COLO668 (cell line): ENCODE measurements around the gene PLXNA3.
A peak's percentile ranks its signal among the peaks of the same experiment; 100 is the strongest.
"Not testable (repeated sequence)": the region's sequence is repeated elsewhere in the genome, so short reads cannot be mapped to it uniquely, and the experiment has no call there.

Experiments
- DNase-seq: peaks from one replicate; lab custom pipeline; 2025; ENCODE audit not compliant: unreplicated experiment; lab: John Stamatoyannopoulos, UW

Gene PLXNA3

DNA sequence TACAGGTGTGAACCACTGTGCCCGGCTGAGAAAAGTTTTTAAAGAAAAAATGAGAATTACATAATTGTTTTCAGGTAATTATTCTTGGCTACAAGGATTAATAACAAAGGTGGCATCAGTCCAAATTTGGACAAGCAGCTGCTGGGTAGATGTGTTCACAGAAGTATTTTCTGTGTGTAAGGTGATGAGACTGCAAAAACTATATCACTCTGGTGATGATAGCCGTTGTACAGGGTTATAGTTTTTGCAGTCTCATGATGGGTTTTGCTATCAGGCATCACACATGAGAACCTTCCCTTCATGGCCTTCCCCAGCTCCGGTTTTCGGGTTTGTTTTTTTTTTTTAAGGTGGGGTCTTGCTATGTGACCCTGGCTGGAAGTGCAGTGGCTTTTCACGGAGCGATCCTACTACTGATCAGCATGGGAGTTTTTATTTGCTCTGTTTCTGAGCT is 37.4 kb downstream of the PLXNA3 start:
- DNase-seq: no peak

DNA sequence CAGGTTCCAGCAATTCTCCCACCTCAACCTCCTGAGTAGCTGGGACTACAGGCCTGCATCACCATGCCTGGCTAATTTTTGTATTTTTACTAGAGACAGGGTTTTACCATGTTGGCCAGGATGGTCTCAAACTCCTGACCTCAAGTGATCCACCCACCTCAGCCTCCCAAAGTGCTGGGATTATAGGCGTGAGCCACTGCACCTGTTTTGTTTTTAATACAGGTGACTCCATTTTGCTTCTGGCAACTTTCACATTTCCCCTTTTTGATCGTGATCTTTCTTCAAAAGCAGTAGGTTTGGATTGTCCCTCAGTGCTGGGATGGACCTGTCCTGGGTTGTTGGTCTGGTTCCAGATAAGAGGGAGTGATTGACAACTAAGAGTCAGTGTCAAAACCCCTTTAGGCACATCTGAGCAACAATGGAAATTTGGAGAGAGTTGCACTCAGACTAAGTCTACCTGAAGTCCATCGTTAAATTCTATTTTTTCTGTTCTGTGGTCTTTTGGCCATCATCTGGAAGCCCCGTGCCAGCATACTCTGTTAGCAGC is 38.6 kb downstream of the PLXNA3 start:
- not testable (repeated sequence) for DNase-seq

DNA sequence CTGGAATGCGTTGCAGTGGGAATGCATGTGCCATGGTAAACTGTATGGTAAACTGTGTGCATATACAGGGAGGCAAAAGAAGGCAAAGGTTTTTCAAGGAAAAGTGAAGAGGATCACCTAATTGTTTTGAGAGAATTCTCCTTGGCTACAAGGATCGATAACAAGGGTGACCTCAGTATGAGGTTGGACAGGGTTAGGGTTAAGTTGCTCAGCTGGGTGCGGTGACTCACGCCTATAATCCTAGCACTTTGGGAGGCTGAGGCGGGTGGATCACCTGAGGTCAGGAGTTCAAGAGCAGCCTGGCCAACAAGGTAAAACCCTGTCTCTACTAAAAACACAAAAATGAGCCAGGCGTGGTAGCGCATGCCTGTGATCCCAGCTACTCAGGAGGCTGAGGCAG is 43.3 kb downstream of the PLXNA3 start:
- not testable (repeated sequence) for DNase-seq

DNA sequence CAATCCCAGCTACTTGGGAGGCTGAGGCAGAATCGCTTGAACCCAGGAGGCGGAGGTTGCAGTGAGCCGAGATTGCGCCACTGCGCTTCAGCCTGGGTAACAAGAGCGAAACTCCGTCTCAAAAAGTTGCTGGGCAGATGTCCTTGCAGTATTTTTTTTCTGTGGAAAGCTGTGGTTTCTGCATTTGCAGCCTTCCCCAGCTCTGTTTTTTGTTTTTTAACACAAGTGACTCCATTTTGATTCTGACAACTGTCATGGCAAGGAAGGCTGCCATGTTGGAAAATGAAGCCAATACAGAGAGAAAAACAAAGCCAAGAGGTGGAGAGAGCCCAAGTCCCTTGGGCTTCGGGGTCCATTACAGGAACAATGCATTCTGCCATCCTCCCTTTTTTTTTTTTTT is 44.0 kb downstream of the PLXNA3 start:
- DNase-seq: no peak

DNA sequence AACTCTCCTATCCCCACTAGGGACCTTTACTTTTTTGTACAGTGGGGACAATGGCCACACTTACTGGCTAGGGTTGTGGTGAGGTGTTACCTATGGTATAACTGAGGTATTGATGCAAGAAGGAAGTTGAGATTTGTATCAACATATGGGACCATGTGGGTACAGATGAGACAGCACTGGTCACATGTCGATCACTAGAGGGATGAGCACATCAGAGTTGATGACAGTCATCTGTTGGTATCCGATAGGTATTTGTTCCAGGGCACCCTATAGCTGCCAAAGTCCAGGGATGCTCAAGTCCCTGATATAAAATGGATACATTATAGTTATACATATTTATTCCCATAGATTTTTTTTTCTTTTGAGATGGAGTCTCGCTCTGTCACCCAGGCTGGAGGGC is 44.9 kb downstream of the PLXNA3 start:
- DNase-seq: no peak

DNA sequence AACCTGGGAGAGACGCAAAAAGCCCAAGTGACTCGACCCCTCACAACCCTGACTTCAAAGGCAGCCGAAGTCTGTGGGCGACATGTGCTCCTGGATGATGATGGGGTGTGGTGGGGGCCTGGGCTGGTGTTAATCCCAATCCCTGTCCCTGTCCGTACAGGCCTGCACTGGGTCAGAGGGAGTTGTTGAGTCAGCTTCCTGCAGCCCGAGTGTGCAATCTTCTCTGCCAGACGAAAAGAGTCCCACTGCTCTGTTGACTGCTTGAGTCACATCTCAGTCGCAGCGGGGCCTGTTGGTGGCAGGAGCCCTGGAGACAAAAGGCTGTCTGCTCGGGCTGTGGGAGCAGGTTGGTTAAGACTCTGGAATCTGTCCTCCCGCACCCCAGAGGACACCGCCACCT is 47.7 kb downstream of the PLXNA3 start:
- DNase-seq: no peak

DNA sequence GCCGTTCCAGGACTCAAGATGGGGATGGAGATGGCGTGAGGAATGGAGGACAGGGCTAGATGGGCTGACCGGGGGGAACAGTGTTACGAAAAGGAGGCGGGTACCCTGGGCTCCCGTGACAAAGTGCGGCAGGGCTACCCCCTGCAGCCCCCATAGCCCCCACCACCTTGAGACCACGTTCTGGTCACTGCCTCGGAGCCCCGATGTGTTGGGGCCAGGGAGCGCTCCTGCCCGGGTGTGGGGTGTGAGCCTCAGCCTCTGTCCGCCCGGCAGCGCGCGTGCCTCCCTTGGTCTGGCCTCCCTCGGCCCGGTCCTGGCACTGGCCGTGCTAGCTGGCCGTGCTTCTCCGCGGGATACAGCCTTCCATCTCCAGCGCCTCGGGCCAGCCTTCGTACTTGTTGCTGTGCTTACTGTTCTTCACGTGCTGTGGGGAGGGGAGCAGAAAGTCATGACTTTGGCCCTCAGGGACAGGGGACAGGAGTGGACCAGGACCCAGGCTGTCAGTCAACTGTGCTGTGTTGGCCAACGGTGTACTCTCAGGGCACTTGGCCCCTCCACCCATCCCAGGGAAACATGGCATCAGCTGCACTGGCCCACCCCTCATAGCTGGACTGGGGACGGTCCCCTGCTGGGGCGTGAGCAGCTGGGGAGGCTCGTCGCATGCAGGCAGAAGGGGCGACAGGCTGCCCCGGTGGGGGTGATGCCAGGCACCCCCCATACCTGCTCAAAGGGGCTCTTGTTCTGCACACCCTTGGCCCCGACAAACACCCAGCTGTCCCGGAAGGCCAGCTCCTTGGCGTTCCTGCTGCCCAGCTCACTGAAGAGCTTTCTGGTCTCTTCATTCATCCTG is 48.6 kb downstream of the PLXNA3 start:
- DNase-seq: no peak

DNA sequence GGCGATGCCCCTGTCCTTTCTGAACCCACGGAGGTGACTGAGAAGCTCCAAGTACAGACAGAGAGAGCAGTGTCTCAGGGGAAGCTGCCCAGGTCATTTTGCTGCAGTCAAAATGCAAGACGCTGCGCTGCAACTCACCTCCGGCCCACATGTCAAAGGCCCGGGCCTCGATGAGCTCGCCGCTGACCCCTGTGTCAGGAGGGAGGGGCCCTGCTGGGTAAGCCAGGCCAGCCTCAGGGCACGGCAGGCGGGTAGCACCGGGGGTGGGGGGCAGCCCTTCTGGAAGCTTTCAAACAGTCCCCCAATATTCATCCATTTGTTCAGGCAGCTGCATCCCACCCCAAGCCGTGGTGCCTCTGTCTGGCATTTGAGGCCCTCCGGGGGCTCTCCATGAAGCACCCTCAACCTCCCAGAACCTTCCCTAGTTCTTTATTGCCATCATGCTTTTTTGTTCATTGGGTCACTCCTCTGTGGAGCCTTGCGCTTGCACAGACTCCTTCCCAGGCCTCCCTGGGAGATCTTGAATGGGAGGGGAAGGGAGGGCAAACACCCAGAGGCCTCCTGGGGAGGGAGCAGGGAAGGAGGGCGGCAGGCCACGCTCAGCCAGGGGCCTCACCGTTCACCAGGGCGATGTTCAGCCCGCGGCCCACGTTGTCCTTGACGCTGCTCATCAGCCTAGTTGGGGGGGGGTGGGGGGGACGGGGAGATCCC is 49.7 kb downstream of the PLXNA3 start:
- no peak for DNase-seq

DNA sequence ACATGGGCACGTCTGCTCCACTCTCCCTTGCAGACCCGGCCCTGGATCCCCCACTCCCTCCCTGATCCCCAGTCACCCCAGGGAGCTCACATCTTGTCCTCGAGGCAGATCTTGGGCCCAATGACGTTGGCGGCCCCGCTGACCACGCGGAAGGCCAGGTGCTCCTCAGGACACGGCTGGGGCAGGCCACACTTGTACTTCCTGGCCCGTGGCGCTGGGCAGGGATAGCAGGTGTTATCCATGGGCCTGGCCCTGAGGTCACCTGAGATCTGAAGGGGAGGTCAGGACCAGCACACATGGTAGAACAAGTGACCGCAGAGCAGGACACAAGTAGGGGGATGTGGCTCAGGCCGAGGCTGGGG is 50.3 kb downstream of the PLXNA3 start:
- DNase-seq: no peak

DNA sequence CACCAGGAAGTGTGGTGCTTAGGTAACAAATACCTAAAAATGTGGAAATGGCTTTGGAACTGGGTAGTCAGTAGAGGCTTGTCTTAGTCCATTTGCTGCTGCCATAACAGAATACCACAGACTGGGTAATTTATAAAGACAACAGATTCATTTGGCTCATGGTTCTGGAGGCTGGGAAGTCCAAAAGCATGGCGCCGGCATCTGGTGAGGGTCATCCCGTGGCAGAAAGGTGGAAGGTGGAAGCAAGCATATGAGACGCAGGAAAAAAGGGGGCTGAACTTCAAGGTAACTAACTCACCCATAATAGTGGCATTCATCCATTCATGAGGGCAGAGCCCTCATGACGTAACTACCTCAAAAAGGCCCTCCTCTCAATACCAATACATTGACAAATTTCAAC is 51.4 kb downstream of the PLXNA3 start:
- no peak for DNase-seq

DNA sequence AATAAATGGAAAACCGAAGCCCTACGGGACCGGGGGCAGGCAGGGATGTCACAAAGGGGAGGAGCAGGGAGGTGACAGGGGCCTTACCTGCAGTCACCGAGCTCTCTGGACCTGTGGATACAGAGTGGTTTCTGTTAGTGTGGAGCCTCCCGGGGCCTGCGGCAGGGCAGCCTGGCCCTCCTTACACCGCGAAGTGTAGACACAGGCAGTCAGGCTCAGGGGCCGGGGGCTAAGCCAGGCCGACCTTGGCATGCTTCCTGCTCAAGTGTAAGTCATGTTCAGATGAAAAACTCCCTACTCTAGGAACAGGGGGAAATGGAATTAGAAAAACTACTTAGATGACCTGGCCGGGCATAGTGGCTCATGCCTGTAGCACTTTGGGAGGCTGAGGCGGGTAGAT is 53.7 kb downstream of the PLXNA3 start:
- no peak for DNase-seq

DNA sequence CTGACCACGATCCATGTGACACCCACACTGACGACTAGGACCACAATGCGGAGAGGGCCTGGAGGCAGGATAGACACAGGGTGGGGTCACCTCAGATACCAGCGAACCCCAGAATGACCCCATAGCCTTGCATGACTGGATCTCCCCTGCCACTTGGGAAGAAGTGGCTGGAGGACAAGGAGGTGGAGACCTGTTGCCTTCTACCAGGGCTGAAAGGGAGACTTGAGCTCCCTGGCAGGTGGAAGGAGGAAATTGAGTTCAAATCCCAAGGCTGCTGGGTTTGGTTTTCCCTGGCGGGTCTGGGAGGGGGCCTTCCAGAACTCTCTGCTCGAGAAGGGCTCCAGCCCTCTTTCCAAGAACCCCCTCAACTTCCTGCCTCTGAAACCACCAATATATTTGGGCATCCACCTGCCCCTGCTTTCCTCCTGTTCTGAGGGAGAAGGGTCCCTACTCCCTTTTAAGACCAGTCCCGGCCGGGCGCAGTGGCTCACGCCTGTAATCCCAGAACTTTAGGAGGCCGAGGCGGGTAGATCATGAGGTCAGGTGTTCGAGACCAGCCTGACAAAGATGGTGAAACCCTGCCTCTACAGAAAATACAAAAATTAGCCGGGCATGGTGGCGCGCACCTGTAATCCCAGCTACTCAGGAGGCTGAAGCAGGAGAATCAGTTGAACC is 54.9 kb downstream of the PLXNA3 start:
- no peak for DNase-seq

DNA sequence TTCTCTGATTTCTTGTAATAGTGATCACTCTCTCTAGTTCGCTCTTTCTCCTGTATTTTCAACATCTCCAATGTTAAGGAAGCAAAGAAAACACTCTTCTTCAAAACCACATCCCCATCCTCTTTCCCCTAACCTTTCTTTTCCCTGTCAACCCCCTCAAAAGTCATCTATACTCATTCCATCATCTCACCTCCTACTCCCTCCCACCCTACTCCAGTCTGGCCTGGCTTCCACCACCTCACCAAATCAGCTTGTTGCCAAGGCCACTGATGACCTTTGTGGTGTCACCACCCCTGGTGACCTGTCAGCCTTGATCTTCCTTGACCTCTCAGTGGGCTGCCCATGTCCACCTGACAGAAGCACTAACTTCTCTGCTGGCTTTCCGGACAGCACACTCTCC is 55.6 kb downstream of the PLXNA3 start:
- DNase-seq: no peak

DNA sequence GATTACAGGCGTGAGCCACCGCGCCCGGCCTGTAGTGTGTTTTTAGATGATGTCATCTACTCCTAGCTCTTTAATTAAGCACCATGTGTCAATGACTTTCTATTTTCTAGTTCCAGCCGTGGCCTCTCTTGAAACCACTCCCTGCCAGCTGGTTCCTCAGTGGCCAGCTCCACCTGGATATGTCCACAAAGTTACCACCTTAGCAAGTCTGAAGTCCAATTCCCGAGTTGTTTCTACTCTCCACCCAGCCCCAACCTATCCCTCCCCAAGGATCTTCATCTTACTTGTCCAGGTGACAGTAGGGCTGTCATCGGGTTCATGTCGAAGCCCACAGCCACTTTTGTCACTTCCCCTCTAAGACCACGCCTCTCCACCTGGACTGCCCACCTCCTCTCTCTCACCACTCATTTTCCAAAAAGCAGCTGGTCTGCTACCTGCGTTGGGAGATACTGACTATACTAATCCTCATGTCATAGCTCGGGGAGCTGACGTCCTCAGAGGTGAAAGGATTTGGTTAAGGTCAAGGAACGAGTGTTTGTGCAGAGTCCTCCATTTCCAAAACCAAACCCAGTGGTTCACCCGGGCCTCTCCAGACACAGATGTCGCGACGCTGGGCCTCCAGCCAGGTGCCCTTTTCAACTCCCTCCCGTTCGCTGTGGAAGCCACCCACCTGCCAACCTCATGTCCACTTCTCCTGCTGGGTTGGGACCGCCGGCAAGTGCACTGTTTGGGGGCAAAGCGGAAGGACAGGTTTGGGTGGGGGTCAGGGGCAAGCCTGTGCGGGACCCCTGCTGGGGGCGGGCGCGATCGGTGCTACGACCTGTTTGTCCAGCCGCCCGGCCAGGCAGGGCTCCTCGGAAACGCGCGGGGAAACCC is 57.2 kb downstream of the PLXNA3 start:
- DNase-seq: peak; percentile 68

DNA sequence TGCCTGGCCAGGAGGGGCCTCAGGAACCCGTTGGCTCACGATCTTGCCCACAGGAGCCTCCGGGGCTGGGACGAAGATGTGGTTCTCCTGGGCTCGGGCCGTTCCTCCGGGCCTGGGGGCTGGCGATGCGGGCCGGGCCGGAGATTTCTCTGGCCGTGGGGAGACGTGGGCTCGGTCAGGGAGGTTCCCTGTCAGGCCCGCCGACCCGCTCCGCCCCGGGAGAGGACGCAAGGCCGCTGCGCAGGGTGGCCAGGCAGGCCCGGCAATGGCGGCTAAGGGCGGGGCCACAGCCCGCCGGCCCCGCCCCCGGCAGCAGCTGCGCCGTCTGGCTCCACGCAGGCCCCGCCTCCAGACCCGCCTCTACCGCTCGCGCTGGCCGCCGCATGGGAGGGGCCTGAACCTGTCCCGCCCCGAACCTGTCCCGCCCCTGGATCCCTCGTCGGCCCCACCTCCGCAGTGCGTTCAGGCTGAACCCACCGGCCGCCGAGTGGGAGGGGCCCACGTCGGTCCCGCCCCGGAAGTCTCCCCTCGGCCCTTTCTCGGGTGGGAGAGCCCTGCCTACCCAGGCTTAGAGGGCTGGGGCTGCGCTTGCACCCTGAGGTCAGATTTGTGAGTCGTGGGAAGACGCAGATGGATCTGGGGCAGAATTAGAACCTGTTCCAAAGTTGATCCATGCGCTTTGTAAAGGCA is 58.0 kb downstream of the PLXNA3 start, which contains the start of gene FAM3A:
Gene FAM3A, minus strand, starts transcription at position 267 of the 690 bp plus-strand sequence. CDS start 460 bp downstream, outside the sequence.
- DNase-seq: peak; percentile 97

DNA sequence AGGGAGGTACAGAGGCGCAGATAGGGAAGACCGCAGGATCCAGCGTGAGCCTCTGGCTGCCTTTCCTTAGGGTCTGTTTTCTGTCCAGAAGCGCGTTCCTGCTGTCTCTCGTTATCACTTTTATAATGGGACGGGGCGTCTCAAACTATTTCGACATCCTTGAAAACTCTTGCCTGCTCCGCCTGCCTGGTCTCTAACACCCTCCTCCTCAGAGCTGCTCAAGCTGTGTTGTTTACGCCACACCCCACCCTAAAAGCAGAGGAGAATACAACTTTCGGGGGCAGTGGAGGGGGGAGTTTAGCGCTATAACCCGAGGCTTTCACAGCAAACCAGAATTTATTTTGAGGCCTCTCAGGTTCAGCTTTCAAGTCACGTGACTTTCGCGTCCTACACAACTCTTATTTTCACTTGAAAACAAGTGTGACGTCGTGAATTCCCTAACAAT is 58.6 kb downstream of the PLXNA3 start:
- DNase-seq: no peak

DNA sequence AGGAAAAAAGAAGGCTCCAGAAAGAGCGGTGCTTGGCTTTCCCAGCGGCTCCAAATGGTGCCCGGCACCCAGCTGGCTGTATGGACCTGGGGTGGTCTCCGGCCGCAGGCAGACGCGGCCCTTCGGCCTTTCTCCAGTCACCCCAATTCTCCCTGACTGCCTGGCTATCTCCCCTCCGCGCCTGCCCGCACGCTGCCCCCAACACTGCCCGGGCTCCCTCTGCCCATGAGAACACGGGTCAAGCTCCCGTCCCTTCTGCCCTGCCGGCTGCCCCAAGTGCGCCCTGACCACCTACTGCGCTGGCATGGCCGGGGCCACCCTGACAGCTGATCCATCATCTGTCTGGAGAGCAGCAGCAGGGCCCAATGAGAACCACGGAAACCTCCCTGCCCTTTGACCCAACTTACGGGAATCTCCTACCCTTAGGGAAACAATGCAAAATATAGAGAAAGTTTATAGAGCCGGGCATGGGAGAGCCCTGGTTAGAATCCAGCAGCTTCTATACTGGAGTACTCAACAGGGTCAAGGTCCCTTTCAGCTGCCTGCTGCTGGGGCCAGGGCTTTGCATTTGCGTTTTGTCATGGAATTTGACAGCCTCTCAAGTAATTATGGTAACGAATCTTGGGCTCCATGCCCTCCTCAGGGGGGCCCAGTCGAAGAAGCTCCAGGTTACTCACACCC is 59.2 kb downstream of the PLXNA3 start:
- DNase-seq: no peak

DNA sequence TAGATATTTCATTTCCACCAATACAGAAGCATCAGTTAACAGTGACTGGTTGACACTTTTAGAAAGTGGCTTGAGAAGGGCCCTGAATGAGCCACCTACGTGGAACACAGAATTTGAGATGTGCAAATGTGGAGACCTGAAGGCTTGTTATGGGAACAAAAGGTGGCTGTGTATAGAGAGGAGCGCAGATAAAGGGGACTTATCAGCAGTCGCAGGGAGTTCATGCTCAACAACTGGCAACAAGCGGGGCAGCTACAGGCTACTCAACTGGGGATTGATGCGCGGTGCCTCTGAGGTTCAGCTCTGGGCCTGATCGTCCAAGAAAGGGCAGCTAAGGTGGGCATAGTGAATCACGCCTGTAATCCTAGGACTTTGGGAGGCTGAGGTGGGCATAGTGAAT is 61.3 kb downstream of the PLXNA3 start:
- DNase-seq: no peak
